Glutamatergic neuron (in vitro differentiated cells): Measurements from ENCODE around the gene SEMA4D. TPM values are rescaled to one million over a fixed set of nuclear protein-coding genes. Genes with fewer than 3 reads are reported as not detected.

Experiments
- DNase-seq: peaks from one replicate; pipeline ENCODE4 v3.0.0; 2022
- H3K27ac Mint-ChIP-seq: one replicate; pipeline ENCODE4 v1.8.0; 2020; ENCODE audit warnings: mild to moderate bottlenecking, mixed read lengths, inconsistent platforms; ENCODE audit not compliant: unreplicated experiment
- H3K27me3 Mint-ChIP-seq: one replicate; pipeline ENCODE4 v1.8.0; 2020; ENCODE audit warnings: mild to moderate bottlenecking, moderate library complexity, mixed read lengths, inconsistent platforms; ENCODE audit not compliant: unreplicated experiment
- H3K36me3 Mint-ChIP-seq: one replicate; pipeline ENCODE4 v1.8.0; 2020; ENCODE audit warnings: mild to moderate bottlenecking, mixed read lengths, inconsistent platforms; ENCODE audit not compliant: unreplicated experiment
- H3K4me1 Mint-ChIP-seq: one replicate; pipeline ENCODE4 v1.8.0; 2020; ENCODE audit warnings: mild to moderate bottlenecking, low read depth, mixed read lengths, inconsistent platforms; ENCODE audit not compliant: unreplicated experiment
- H3K4me3 Mint-ChIP-seq: one replicate; pipeline ENCODE4 v1.8.0; 2020; ENCODE audit warnings: mild to moderate bottlenecking, mixed read lengths, inconsistent platforms; ENCODE audit not compliant: unreplicated experiment
- H3K9me3 Mint-ChIP-seq: one replicate; pipeline ENCODE4 v1.8.0; 2020; ENCODE audit warnings: mild to moderate bottlenecking, moderate library complexity, mixed read lengths, inconsistent platforms; ENCODE audit not compliant: unreplicated experiment
- CTCF ChIP-seq: fragments of 200-600 bp; sonication (generic); IDR thresholded peaks from one replicate; pipeline ENCODE4 v1.5.0; 2021; ENCODE audit not compliant: partially characterized antibody, unreplicated experiment
- total RNA-seq: library from RNA; stranded (reverse); fragmentation: NEBNext Ultra II Directional; extraction: Animal tissue kit (Norgen Biotek cat#: 25700); gene quantifications from one replicate; pipeline ENCODE4 v1.2.1, GENCODE V29; 2021; ENCODE audit not compliant: unreplicated experiment

The SEMA4D gene
- total RNA-seq, 1 donor from 2014 or later = 192 TPM

DNA sequence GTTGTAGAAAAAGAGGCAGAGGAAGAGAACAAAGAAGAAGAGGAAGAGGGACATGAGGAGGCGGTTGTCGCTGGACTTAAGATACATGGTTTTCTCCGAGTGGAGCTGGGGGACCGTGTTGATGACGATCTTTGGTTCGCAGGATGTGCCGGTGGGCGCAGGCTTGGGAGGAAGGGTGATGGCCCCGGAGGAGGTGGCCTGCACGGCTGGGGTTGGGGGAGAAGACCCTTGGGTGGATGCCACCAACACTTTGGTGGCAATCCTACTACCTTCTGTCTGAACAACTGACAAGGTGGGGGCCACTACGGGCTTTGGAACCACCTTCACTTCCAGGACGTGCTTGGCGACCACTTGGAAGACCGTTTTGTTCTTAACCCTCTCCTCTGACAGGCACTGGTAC is 118.9 kb downstream of the SEMA4D start:
- Mint-ChIP-seq H3K9me3 (peaks cover 33% of the 10 kb centered on the region), H3K27me3 (peaks cover 16% of the 10 kb centered on the region), H3K36me3 (peaks cover 29% of the 10 kb centered on the region), H3K27ac (no peak overlapping the region), H3K4me1 (peaks cover 26% of the 10 kb centered on the region), H3K4me3 (no peak overlapping the region)
- TF ChIP-seq CTCF = no peak
- DNase-seq = no peak

- no peak overlapping the region for H3K4me3 Mint-ChIP-seq
- H3K9me3 Mint-ChIP-seq = peaks cover 35% of the 10 kb centered on the region
- peaks cover 29% of the 10 kb centered on the region for H3K36me3 Mint-ChIP-seq
- H3K4me1 Mint-ChIP-seq = peaks cover 26% of the 10 kb centered on the region
- peak overlapping the region; percentile 82 for H3K27ac Mint-ChIP-seq
- no peak for DNase-seq
- peaks cover 16% of the 10 kb centered on the region for H3K27me3 Mint-ChIP-seq
- TF ChIP-seq CTCF = no peak
Observed at GRCh38 chr9:89378541-89378940, 119.4 kb downstream of the SEMA4D start.

- TF ChIP-seq CTCF = no peak
- Mint-ChIP-seq H3K4me1 (peaks cover 26% of the 10 kb centered on the region), H3K27ac (peak overlapping the region; percentile 82), H3K36me3 (peaks cover 23% of the 10 kb centered on the region), H3K9me3 (peaks cover 28% of the 10 kb centered on the region), H3K27me3 (peaks cover 15% of the 10 kb centered on the region), H3K4me3 (peak overlapping the region; percentile 58)
- DNase-seq = no peak
Observed at GRCh38 chr9:89377411-89377810, 120.5 kb downstream of the SEMA4D start.

DNA sequence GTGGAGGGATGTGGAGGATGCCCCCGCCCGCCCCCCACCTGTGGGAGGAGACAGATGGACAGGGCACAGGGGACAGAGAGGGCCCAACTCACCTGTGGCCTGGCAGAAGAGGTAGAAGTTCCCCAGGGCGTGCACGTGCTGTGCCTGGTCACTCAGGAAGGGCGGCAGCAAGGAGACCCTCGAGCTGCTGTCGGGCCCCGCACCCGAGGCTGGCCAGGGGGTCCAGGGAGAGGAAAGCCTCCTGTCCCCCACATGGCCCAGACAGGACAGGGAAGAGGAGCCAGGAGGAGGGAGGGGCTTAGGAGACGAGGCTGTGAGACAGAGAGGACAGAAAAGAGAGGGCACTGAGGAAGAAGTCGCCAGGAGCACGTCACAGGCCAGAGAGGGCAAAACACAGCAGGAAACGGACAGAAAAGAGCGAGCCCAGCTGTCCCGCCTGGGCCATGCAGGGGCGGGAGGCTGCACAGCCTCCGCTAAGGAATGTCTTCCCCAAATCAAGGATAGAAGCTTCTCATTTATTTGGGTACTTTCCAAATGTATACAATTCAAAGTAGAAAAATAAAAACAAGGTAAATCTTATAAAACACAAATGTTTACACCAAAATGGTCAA is 121.1 kb downstream of the SEMA4D start:
- peaks cover 23% of the 10 kb centered on the region for H3K36me3 Mint-ChIP-seq
- H3K4me1 Mint-ChIP-seq = peaks cover 26% of the 10 kb centered on the region
- peaks cover 25% of the 10 kb centered on the region for H3K9me3 Mint-ChIP-seq
- peak overlapping the region; percentile 58 for H3K4me3 Mint-ChIP-seq
- no peak for TF ChIP-seq CTCF
- peaks cover 15% of the 10 kb centered on the region for H3K27me3 Mint-ChIP-seq
- no peak for DNase-seq
- peak overlapping the region; percentile 82 for H3K27ac Mint-ChIP-seq

- Mint-ChIP-seq H3K9me3 (peaks cover 25% of the 10 kb centered on the region), H3K36me3 (peaks cover 23% of the 10 kb centered on the region), H3K27ac (peak overlapping the region; percentile 82), H3K4me1 (peaks cover 26% of the 10 kb centered on the region), H3K27me3 (peaks cover 15% of the 10 kb centered on the region), H3K4me3 (peak overlapping the region; percentile 58)
- TF ChIP-seq CTCF = no peak
- DNase-seq = no peak
Observed at GRCh38 chr9:89376286-89376685, 121.6 kb downstream of the SEMA4D start.
